B cell (primary cell): ENCODE results near the gene C16orf54. TPM values are rescaled to one million over a fixed set of nuclear protein-coding genes. Genes with fewer than 3 reads are reported as not detected.

Experiments
- ATAC-seq: fragments of 200-7000 bp; cut with Tn5 transposase; one replicate; pipeline ENCODE4 v1.10.0; 2021; ENCODE audit warnings: low read depth, mild to moderate bottlenecking, moderate number of reproducible peaks, moderate library complexity
- CTCF ChIA-PET: fragments of 350-600 bp; sonication (Branson Sonifier 250); formaldehyde crosslinking; loops from one replicate; lab custom pipeline; 2021; ENCODE audit warnings: antibody characterized with exemption, inconsistent platforms; lab: Charles Lee
- POLR2A ChIA-PET: fragments of 350-600 bp; sonication (Branson Sonifier 250); formaldehyde crosslinking; loops from one replicate; lab custom pipeline; 2021; ENCODE audit warnings: antibody characterized with exemption; lab: Charles Lee
- DNase-seq: peaks from one replicate; pipeline ENCODE4 v3.0.0; 2013
- H2AFZ ChIP-seq: 2 replicates; pipeline ENCODE4 v1.6.1; 2012; ENCODE audit warnings: mild to moderate bottlenecking, low read depth, low read length; ENCODE audit not compliant: insufficient read depth, poor library complexity, severe bottlenecking
- H3K27ac ChIP-seq, 2 donors: 1 replicate in 1 of 2; 2 replicates in 1 of 2; pipeline ENCODE4 v1.5.1; 2012 to 2013; ENCODE audit warnings: low read length in 2 of 2, mild to moderate bottlenecking in 2 of 2, moderate library complexity in 1 of 2
- H3K27me3 ChIP-seq, 4 experiments: fragments of 200-600 bp in 1 of 4; sonication (generic) in 1 of 4; replicated peaks in 1 of 4; 1 replicate in 2 of 4; 2 replicates in 2 of 4; pipeline versions ENCODE4 v1.6.1 to v1.7.0; 2013 to 2016; ENCODE audit warnings: low read length in 3 of 4, mild to moderate bottlenecking in 2 of 4, mixed read lengths in 1 of 4, moderate library complexity in 1 of 4; ENCODE audit not compliant: insufficient read depth in 4 of 4, control insufficient read depth in 3 of 4; ENCODE audit errors: control extremely low read depth in 1 of 4
- H3K36me3 ChIP-seq, 2 experiments: replicated peaks in 1 of 2; 1 replicate in 1 of 2; 2 replicates in 1 of 2; pipeline versions ENCODE4 v1.6.1 to v1.7.1; 2013; ENCODE audit warnings: low read length in 1 of 2; ENCODE audit not compliant: insufficient read depth in 2 of 2, control insufficient read depth in 1 of 2; ENCODE audit errors: control extremely low read depth in 1 of 2, extremely low read depth in 1 of 2
- H3K4me1 ChIP-seq, 2 donors: fragments of 200-600 bp in 1 of 2; sonication (generic) in 1 of 2; 1 replicate in 1 of 2; 2 replicates in 1 of 2; pipeline versions ENCODE4 v1.5.1 to v1.6.1; 2013 to 2017; ENCODE audit warnings: low read length in 2 of 2; ENCODE audit not compliant: control insufficient read depth in 2 of 2, insufficient read depth in 2 of 2
- H3K4me2 ChIP-seq: replicated peaks from 2 replicates; pipeline ENCODE3; 2012; ENCODE audit warnings: mild to moderate bottlenecking, low read depth, low read length; ENCODE audit not compliant: poor library complexity, severe bottlenecking
- H3K4me3 ChIP-seq, 5 experiments: fragments of 200-600 bp in 1 of 5; sonication (generic) in 1 of 5; 1 replicate in 3 of 5; 2 replicates in 2 of 5; pipeline versions ENCODE4 v1.5.1 to v1.7.0; 2011 to 2016; ENCODE audit warnings: low read length in 4 of 5, mild to moderate bottlenecking in 4 of 5, low read depth in 2 of 5, control low read depth in 1 of 5, moderate library complexity in 1 of 5; ENCODE audit not compliant: insufficient read depth in 1 of 5; ENCODE audit errors: control extremely low read depth in 1 of 5, extremely low read depth in 1 of 5
- H3K79me2 ChIP-seq: fragments of 200-600 bp; sonication (generic); one replicate; pipeline ENCODE4 v1.6.0; 2016; ENCODE audit warnings: low read length; ENCODE audit not compliant: control insufficient read depth, insufficient read depth
- H3K9ac ChIP-seq: fragments of 200-600 bp; sonication (generic); 2 replicates; pipeline ENCODE4 v1.6.1; 2017; ENCODE audit warnings: mild to moderate bottlenecking, low read length, moderate library complexity
- H3K9me3 ChIP-seq, 3 donors: one replicate each; pipeline versions ENCODE4 v1.6.1 to v1.7.1; 2013; ENCODE audit warnings: low read length in 2 of 3; ENCODE audit not compliant: control insufficient read depth in 2 of 3, insufficient read depth in 1 of 3; ENCODE audit errors: control extremely low read depth in 1 of 3
- H4K20me1 ChIP-seq: 2 replicates; pipeline ENCODE4 v1.6.0; 2012; ENCODE audit warnings: mild to moderate bottlenecking, low read length; ENCODE audit not compliant: insufficient read depth, control insufficient read depth, poor library complexity, severe bottlenecking
- H3K27ac Mint-ChIP-seq: one replicate; pipeline ENCODE4 v1.8.0; 2021; ENCODE audit warnings: mixed read lengths
- H3K27me3 Mint-ChIP-seq: one replicate; pipeline ENCODE4 v1.8.0; 2021; ENCODE audit warnings: mixed read lengths
- H3K4me1 Mint-ChIP-seq: one replicate; pipeline ENCODE4 v1.8.0; 2021; ENCODE audit warnings: mixed read lengths
- H3K4me3 Mint-ChIP-seq: one replicate; pipeline ENCODE4 v1.8.0; 2021; ENCODE audit warnings: mixed read lengths
- H3K9me3 Mint-ChIP-seq: one replicate; pipeline ENCODE4 v1.8.0; 2022; ENCODE audit warnings: mixed read lengths; ENCODE audit not compliant: insufficient read depth
- EZH2 ChIP-seq: IDR thresholded peaks from 2 replicates; pipeline ENCODE4 v1.6.1; 2012; ENCODE audit warnings: borderline replicate concordance, low read depth, mild to moderate bottlenecking, moderate library complexity, low read length; ENCODE audit not compliant: insufficient read depth, poor library complexity, severe bottlenecking
- WGBS: methylation state at CpG from one replicate; pipeline ENCODE4 v1.1.5; 2013; ENCODE audit warnings: missing lambda C conversion rate; ENCODE audit not compliant: insufficient coverage; 5-methylcytosine and 5-hydroxymethylcytosine counted together
- intact Hi-C: fragments of 100-400 bp; cut with micrococcal nuclease; formaldehyde crosslinking; loops from one replicate; pipeline ENCODE4 v1.10.0; 2022
- polyA plus RNA-seq: library from polyadenylated mRNA; depleted of rRNA; stranded (reverse); fragments of >200 nt; gene quantifications from 2 replicates; pipeline ENCODE4 v1.2.3, GENCODE V29; 2012
- total RNA-seq, 2 donors: library from RNA; stranded (reverse); fragments of 120-200 nt in 1 of 2; gene quantifications; 1 replicate in 1 of 2; 2 replicates in 1 of 2; pipeline versions ENCODE4 v1.2.3 to v1.2.4, GENCODE V29; 2013 to 2022
- TF ChIP-seq, protein P1 (sequence below): fragments of 200-600 bp; IDR thresholded peaks from one replicate; pipeline ENCODE4 v1.8.0; 2022; ENCODE audit warnings: antibody characterized with exemption, mild to moderate bottlenecking

C16orf54 gene
- total and polyA plus RNA-seq, 2 donors (not counting 1 experiment from before 2014, with no cell fraction given) = 44.0 to 68.3 TPM

DNA sequence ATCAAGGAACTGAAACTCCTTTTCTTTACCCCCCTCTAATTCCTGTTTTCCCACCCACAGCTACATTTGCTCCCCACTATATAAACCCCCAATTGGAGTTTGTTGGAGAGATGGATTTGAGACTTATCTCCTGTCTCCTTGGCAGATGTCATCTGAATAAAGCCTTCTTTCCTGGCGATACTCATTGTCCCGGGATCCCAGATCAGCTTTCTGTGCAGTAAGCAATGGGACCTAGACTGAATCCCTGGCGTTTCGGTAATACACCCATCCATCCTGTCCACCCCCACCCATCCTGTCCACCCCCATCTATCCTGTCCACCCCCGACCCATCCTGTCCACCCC, 44.6 kb downstream of the C16orf54 start:
- Mint-ChIP-seq H3K4me1 (peaks cover 30% of the 10 kb centered on the region), H3K4me3 (peak overlapping the region; percentile 23), H3K27ac (no peak overlapping the region), H3K9me3 (peaks cover 3% of the 10 kb centered on the region), H3K27me3 (no peaks in the 10 kb centered on the region)
- TF ChIP-seq, protein P1, sequence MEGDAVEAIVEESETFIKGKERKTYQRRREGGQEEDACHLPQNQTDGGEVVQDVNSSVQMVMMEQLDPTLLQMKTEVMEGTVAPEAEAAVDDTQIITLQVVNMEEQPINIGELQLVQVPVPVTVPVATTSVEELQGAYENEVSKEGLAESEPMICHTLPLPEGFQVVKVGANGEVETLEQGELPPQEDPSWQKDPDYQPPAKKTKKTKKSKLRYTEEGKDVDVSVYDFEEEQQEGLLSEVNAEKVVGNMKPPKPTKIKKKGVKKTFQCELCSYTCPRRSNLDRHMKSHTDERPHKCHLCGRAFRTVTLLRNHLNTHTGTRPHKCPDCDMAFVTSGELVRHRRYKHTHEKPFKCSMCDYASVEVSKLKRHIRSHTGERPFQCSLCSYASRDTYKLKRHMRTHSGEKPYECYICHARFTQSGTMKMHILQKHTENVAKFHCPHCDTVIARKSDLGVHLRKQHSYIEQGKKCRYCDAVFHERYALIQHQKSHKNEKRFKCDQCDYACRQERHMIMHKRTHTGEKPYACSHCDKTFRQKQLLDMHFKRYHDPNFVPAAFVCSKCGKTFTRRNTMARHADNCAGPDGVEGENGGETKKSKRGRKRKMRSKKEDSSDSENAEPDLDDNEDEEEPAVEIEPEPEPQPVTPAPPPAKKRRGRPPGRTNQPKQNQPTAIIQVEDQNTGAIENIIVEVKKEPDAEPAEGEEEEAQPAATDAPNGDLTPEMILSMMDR = no peak
- TF ChIP-seq EZH2 = no peak
- no peak overlapping the region for H3K9ac ChIP-seq
- peaks cover 0 to 38% (median 10%) of the 10 kb centered on the region in 3 donors for H3K9me3 ChIP-seq
- peak overlapping the region; percentile 83 for H3K4me2 ChIP-seq
- CTCF ChIA-PET = interaction anchor here (0.7 to 6.1 kb wide), 34 partner anchors 10 to 331 kb away, joined by 3 to 100 read pairs (median 5); partner anchors contain the start of genes C16orf54, C16orf92, KCTD13 and KIF22
- ATAC-seq (no peak), DNase-seq (no peak)
- no peaks in the 10 kb centered on the region for H3K79me2 ChIP-seq
- H2AFZ ChIP-seq = no peak overlapping the region
- H3K36me3 ChIP-seq = no peaks in the 10 kb centered on the region
- no peak overlapping the region for H3K4me3 ChIP-seq
- H3K27me3 ChIP-seq = no peaks in the 10 kb centered on the region
- POLR2A ChIA-PET = interaction anchor here (0.6 to 2.8 kb wide), 11 partner anchors 40 to 484 kb away, joined by 3 to 18 read pairs (median 6); partner anchors contain the start of genes C16orf54, KIF22 and PAGR1
- peak overlapping the region in 1 of 2 donors; percentile 65 for H3K27ac ChIP-seq
- H4K20me1 ChIP-seq = no peaks in the 10 kb centered on the region
- H3K4me1 ChIP-seq = peaks cover 24 to 33% of the 10 kb centered on the region in 2 donors
- WGBS = 90% methylated on average over 4 of the region's 5 CpGs
- intact Hi-C loops = loop anchor here (1.0 to 5.0 kb wide), 6 partner anchors 44 to 320 kb away; partner anchors contain the start of genes C16orf54, KCTD13, MAZ and PAGR1
